Stimulated activated CD4-positive, alpha-beta T cell treated with anti-CD3 and anti-CD28 coated beads, Interleukin-1b, Interleukin-23, amount 100 ng/mL, for 24 hours (primary cell): ENCODE data around the gene EEF1G.
"Not testable (repeated sequence)": the region's sequence is repeated elsewhere in the genome, so short reads cannot be mapped to it uniquely, and the experiment has no call there.

ENCODE experiments used
- DNase-seq, 4 experiments: peaks; one replicate each; pipeline ENCODE4 v3.0.0-alpha.2; 2020; ENCODE audit warnings: low read depth in 4 of 4, low spot score in 1 of 4

EEF1G gene, protein sequence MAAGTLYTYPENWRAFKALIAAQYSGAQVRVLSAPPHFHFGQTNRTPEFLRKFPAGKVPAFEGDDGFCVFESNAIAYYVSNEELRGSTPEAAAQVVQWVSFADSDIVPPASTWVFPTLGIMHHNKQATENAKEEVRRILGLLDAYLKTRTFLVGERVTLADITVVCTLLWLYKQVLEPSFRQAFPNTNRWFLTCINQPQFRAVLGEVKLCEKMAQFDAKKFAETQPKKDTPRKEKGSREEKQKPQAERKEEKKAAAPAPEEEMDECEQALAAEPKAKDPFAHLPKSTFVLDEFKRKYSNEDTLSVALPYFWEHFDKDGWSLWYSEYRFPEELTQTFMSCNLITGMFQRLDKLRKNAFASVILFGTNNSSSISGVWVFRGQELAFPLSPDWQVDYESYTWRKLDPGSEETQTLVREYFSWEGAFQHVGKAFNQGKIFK

DNA sequence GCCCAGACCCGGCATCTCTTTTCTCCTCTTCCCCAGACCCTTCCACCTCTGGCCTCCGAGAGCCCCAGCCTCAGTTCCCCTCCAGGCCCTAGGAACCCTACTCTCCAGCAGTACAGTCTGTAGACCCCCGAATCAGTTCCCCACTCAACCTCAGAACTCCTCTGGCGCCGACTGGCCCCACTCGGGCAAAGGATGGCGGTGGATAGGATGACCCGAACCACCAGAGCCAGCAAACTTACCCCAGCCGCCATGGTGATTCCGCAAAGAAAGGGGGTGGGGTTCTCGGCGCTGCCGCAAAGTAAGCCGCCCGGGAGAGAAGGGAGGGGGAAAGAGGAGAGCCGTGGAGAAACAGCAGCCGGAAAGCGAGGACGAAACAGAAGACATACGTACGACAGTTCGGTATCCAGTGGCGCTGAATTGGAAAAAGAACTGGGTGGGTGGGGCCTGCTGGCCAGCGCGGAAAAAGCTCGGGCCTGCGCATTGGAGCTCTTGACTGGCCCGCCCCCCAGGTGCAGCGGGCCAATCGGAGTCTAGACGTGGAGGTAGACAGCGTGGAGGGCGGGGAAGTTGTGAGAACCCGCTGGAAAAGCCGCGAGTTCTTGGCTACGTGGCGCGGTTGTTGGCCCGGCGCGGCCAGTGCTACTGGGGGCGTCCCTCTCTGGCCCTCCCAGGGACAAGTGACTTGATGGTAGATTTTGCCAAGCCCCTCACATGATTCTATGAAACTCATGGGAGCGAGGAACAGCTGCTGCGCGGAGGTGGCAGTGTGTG is at the start of gene EEF1G:
Gene EEF1G, minus strand, starts transcription at position 300 of the 771 bp plus-strand sequence. Its CDS starts 49 bp downstream, at position 251.
- peak; percentile 90 to 97 (median 94) for DNase-seq

DNA sequence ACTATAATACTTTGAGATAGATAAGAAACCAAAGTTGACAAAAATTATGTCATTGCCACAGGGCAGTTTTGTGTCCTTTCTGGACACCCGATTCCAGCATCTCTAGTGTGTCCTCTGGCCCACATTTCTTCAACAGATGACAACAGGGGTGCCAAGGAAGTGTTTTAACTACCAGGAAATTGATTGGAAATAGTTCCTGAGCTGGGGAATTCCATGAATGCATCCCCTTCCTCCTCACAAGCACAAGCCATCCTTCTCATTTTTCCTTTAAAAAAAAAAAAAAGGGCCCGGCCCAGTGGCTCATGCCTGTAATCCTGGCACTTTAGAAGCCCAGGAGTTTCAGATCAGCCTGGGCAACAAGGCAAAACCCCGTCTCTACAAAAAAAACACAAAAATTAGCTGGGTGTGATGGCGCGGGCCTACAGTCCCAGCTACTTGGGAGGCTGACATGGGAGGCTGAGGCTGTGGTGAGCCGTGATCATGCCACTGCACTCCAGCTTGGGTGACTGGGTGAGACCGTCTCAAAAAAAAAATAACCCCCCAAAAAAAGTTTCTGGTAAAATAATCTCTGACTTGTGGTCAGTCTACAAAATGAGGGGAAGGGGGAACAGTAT is 48.9 kb upstream of the EEF1G start:
- DNase-seq: no peak

DNA sequence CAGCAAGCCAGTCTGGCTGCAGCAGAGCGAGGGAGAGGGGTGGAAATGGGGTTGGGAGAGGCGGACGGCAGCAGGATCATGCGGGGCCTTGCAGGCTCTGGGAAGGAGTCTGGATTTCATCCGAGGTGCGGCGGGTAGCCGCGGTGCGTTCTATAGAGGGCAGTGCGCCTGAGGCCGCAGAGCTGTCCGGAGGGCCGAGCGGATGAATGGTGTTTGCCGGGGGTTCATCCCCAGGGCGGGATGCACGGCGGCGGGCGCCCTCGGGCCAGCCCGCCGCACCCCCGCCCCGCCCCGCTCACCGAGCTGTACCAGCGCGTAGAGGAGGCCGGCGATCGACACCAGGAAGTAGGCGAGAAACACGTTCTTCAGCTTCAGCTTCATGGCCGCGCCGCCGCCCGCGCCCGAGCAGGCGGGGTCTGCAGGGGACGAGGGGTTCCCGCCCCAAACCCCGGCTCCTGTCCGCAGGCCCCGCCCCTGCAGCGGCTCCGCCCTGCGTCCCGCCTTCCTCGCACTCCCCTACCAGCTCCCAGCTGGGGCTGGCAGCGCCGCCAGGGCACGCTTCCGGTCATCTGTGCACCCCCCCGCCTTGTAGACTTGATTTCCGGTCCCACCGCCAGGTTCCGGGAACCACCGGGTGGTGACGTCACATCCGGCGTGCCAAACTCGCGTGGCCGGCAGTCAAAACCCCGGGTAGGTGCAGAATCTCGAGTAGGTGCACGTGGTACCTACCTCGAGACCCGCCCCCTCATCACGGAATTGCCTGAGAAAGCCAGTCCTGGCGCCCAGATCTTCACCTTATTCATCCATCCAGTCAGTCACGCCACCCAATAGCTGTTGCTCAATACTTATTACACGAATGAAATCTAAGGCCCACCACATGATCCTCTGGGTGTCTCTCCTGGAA is 48.1 kb upstream of the EEF1G start, which contains the start of gene B3GAT3:
Gene B3GAT3, minus strand, starts transcription at position 420 of the 904 bp plus-strand sequence. Its CDS starts 39 bp downstream, at position 381.
- peak; percentile 87 to 96 (median 94) for DNase-seq

DNA sequence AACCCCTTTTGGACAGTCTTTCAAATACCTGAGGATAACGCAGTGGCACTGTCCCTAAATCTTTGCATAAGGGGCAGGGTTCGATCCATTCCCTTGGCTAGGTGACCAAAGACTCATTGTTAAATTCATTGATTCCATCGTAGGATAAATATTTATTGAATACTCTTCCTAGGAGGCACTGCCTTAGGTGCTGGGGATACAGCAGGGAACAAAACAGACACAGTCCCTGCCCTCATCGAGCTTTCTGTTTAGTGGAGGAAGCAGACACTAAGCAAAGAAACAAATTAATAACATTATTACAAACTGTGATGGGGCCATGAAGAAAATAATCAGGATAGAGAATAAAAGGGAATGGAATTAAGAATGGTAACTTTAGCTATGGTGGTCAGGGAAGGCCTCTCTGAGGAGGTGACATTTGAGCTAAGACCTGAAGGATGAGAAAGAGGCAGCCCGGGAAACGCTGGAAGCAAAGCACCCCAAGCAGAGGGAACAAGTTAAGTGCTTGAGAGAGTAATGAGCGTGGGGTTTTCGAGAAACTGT is 47.4 kb upstream of the EEF1G start:
- no peak for DNase-seq

DNA sequence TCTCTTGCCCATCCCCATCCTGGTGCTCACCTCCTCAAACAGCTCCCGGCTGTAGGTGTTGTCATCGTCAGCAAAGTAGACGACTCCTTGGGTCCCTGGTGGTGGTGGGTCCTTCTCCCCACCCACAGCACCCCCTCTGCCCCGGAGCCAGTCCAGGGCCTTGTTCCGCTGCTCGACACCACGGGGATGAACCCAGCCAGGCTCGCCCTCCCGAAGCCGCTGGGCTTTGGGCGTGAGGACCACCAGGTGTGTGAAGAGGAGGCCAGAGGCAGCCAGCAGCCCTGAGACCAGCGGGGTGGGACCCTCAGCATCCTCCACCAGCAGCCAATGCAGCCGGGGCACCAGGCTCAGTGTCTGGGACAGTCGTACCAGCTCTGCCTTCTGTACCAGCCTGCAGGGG is 43.3 kb upstream of the EEF1G start:
- DNase-seq: not testable (repeated sequence)

DNA sequence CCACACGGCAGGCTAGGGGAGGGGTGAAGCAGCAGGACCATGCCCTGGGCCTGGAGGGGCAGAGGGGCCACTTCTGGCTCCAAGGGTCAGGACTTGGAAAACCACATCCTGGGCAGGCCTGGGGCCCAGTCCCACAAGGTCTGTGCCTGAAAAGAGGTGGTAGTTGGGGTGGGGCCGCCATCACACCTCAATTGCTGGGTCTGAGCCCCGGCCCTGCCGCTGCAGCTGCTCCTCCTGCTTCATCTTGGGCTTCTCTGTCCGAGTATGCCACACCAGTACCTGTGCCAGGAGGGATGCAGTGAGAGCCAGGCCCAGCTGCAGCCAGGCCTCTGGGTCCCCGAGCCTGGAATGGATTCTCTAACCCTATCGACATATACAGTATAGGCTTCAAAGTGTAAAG is 41.8 kb upstream of the EEF1G start:
- DNase-seq: no peak

DNA sequence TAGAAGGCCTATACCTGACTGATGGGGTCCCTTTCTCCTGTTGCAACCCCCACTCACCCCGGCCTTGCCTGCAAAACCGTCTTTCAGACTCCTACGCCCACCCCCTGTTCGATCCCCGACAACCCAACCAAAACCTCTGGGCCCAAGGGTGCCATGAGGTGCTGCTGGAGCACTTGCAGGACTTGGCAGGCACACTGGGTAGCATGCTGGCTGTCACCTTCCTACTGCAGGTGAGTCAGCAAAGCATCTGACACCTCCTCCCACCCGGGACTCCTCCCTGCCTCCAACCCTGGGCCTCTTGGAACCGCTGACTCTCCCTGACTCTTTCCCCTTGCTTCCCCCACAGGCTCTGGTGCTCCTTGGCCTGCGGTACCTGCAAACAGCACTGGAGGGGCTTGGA is 40.6 kb upstream of the EEF1G start:
- DNase-seq: peak in 2 of 4 experiments; percentile 45 to 57

DNA sequence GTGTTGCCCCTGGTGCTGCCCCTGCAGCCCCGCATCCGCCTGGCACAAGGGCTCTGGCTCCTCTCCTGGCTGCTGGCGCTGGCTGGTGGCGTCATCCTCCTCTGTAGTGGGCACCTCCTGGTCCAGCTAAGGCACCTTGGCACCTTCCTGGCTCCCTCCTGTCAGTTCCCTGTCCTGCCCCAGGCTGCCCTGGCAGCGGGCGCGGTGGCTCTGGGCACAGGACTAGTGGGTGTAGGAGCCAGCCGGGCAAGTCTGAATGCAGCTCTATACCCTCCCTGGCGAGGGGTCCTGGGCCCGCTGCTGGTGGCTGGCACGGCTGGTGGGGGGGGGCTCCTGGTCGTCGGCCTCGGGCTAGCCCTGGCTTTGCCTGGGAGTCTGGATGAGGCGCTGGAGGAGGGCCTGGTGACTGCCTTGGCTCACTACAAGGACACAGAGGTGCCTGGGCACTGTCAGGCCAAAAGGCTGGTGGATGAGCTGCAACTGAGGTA is 39.6 kb upstream of the EEF1G start:
- no peak for DNase-seq

DNA sequence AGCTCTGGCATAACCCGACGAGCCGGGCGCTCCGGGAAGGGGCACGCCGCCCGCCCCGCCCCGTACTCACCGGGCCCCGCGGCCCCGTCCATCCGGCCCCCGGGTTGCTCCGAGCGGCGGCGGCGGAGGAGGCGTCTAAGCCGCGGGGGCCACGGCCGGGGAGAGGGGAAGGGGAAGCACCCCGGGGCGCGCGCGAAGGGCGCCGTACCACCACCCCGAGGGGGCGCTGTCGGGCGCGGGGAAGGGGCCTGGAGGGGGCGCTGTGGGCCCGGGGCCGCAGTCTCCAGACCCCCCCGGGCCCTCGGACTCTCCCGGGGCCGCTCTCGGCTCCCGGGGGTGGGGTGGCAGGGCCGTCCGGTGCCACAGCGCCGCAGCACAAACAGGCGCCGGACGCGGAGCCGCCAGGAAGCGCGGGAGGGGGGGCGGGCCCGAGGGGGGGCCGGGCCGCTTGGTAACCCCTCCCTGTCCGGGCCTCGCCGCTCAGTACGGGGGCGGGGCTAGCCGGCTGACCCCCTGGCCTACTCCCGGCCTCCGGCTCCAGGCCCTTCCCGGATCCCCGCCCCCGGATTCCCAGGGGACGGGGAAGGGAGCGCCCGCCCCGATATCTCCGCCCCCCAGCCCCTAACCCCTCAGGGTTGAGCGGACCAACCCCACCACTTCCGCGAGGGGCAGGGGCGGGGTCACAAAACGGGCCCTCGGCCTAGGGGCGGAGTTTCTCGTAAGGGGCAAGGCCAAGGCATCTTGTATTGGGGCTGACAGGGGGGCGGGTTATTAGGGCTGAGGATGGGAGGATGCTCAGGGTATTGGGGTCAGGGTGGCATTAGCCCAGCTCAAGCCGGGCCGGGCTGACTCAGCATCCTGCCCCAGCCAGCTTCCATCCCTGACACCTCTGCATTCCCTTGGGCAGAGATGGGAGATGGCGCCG is 38.9 kb upstream of the EEF1G start, which contains the start of the genes EML3 and ROM1:
Gene EML3, minus strand, starts transcription at position 410 of the 925 bp plus-strand sequence. Its CDS starts 318 bp downstream, at position 92.
Gene ROM1, plus strand, starts transcription at position 892 of the 925 bp plus-strand sequence. Its CDS starts 25 bp downstream, at position 917.
- peak; percentile 61 to 86 (median 73) for DNase-seq

DNA sequence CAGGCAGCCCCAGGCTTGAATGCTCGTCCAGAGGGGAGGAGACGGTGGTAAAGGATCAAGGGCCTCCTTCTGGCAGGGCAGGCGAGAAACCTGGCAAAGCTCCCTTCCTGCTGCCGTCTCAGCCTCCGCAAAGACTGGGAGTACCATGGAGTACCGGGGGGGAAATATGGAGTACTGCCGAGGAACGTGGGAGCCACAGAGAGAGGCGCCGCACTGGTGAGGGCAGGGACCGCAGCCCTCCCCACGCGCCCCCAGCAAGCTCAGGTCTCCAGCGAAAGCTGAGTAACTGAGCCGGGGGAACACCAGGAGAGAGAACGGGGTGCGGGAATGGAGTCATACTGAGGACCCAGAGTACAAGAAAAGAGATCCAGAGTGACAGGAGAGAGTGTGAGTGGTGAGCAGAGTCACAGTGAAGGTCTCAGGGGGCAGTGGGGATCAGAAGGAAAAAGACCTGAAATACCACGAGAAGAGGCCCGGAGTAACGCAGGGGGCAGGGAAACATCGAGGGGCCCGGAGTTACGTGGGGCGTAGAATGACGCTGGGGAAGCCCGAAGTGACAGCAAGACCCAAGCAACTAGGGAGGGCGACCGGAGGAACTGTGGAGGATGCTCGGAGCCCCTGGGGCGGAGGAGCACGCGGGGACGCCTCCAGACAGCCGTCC is 38.1 kb upstream of the EEF1G start:
- DNase-seq: peak in 1 of 4 experiments; percentile 43

DNA sequence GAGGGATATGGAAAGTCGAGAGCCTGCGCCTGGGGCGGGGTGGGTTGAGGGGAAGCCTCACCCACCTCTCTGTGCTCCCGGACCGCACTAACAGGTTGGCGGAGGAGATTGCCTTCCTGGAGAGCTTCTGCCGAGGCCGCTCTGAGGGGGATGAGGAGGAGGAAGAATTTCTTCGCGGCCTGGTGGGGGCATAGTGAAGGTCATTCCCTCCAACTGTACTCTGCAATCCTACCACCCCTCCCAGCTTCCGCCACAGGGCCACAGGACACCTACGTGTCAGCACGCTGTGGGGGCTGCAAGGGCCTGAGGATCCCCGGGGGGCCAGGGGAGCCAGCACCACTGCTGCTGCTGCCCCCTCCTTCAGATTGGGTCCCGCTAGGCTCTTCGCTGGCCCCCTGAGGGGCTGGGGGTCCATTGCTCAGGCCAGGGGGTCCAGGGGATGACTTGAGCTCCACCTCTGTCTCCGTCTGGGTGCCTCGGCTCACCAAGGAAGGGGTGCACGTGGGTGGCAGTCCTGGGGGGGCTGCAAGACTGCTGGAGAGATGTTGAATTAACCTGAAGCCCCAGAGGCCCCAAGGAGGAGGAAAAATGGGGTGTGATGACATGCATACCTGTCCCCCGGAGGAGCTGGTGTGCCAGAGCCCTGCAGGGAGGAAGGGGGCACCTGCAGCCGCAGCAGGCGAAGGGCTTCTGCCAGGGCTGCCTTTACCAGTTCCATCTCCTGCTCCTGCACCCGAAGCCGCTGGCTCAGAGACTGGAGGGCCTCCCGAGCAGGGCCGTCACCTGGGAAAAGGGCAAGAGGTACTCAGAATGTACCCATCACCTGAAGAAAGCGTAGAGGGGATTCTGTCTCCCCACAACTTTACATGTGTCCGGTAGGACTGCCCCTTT is 37.4 kb upstream of the EEF1G start:
- DNase-seq: no peak

DNA sequence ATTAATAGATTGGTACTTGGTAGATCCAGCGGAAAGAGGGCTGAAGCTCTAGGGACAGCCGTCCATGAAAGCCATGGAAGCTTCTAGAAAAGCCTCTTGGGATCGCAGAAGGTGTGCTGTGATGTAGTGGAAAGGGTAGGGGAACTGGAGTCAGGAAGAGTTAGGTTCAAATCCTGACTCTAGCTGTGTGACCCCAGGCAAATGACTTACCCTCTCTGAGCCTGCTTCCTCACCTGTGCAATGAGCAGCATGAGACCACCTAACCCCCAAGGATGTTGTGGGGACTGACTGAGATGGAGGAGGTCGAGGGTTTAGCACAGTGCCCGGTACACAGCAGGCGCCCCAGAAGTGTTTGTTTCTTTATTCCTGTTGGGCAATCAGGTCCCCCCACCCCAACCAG is 36.7 kb upstream of the EEF1G start:
- no peak for DNase-seq

DNA sequence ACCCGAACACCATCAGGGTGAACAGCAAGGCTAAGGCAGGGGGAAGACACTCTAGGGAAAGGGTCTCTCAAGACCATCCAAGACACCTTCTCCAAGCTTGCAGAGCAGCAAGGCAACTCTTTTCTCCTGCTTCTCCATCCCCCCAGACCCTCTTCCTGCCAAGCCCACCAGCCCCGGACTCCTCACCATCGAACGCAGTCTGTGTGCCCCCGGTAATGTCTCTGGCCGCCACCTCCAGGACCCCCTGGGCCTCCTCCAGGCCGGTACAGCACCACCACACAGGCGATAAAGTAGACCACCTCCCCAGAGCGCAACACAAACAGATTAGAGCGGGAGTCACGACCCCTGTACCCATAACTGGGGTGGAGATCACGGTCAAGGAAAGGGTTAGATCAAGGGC is 35.1 kb upstream of the EEF1G start:
- no peak for DNase-seq

DNA sequence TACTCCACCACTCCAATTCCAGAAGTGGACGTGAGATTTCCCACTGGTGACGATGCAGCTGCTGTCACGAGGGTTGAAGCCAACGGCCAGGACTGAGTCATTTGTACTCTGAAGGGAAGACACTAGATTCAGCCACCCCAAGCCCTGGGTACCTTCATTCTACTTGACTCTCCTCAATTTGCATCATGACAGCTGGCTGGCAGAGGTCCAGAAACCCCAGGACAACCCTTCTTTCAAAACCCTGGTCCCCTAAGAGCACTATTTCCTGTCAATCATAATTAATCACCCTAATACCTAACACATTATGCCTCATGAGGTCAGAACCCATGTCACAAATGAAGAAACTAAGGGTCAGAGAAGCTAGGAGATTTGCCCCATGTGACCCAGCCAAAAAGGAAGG is 34.0 kb upstream of the EEF1G start:
- no peak for DNase-seq

DNA sequence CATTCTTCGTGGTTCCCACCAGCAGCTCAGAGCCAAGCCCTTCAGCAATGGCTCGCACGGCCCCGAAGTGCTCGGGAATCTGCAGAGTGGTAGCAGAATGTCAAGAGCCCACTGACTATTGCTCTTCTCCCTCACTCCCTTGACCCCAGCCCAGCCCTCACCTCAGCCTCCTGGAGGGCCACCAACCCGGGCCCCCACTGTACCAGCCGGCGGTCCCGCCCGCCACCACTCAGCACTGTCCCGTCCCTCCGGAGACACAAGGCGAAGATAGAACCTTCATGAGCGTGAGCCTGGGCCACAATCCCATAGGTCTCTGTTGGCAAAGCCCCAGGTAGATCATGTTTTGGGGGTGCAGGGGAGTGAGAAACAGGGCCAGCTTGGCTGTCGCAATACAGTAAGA is 32.2 kb upstream of the EEF1G start:
- no peak for DNase-seq

DNA sequence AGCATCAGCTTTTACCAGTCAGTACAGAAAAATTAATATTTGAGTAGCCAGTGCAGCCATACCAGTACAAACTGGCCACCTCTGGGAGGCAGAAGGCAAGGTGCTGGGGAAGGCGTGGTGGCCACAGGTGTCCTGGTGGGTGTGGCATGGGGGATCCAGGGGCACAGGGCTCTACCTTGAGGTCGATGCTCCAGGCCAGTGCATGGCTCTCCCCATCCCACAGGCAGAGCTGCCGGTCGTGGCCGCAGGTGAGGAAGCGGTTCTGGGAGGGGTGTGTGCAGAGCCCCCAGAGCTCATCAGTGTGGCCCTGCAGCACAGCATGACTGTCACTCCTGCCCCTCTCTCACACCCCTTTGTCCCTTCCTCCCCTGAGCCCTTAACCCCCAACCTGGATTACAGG is 31.8 kb upstream of the EEF1G start:
- no peak for DNase-seq

DNA sequence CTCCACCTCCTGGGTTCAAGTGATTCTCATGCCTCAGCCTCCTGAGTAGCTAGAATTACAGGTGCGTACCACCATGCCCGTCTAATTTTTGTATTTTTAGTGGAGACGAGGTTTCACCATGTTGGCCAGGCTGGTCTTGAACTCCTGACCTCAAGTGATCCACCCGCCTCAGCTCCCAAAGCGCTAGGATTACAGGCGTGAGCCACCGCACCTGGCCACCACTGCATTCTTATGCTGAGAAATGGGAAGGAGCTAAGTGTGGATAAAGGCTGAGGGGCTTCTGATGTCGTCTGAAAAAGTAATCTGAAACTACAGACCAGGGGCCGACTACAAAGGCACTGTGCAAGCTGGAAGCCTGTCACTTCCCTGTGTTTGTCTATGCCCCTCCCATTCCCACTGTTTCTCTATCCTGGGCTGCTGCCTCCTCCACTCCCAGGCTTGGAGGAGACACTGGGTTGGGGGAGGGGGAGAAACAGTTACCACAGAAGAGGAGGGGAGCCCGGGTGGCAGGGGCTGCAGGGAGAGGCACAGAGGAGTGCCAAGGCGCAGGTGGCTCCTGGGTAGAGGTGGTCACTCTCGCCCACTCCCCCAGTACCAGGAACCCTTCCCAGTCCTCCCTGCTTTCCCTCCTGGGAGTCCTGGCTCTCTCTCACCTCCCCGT is 30.9 kb upstream of the EEF1G start:
- no peak for DNase-seq
